AG04450 (cell line): Measurements from ENCODE around the gene EHBP1L1. TPM values are rescaled to one million over a fixed set of nuclear protein-coding genes. Genes with fewer than 3 reads are reported as not detected.

Experiments used
- CTCF ChIA-PET: fragments of 300-600, 350-600 bp; formaldehyde crosslinking; extraction: SDS; loops from one replicate; lab custom pipeline; 2022; ENCODE audit warnings: antibody characterized with exemption, inconsistent platforms; lab: Charles Lee
- POLR2A ChIA-PET: fragments of 350-600 bp; formaldehyde crosslinking; extraction: SDS; loops from one replicate; lab custom pipeline; 2021; ENCODE audit warnings: antibody characterized with exemption, inconsistent platforms; lab: Yijun Ruan, JAX
- DNase-seq: peaks from one replicate; pipeline ENCODE4 v3.0.0-alpha.2; 2011; ENCODE audit warnings: low read depth, low spot score
- H3K27ac ChIP-seq: one replicate; pipeline ENCODE4 v1.5.1; 2012; ENCODE audit warnings: low read depth, low read length, control low read depth
- H3K27me3 ChIP-seq: one replicate; pipeline ENCODE4 v1.6.0; 2012; ENCODE audit warnings: low read length; ENCODE audit not compliant: control insufficient read depth, insufficient read depth
- H3K4me3 ChIP-seq: 2 replicates; pipeline ENCODE4 v1.5.1; 2011; ENCODE audit warnings: mild to moderate bottlenecking, low read depth, low read length, control low read depth
- H3K9me3 ChIP-seq: 2 replicates; pipeline ENCODE4 v1.5.1; 2012; ENCODE audit warnings: low read length; ENCODE audit not compliant: control insufficient read depth, insufficient read depth
- polyA plus RNA-seq: library from polyadenylated mRNA; depleted of rRNA; stranded (reverse); fragments of >200 nt; gene quantifications from 2 replicates; pipeline ENCODE4 v1.2.3, GENCODE V29; 2011
- TF ChIP-seq, protein P1 (sequence below): IDR thresholded peaks from 2 replicates; pipeline ENCODE4 v1.5.1; 2011; ENCODE audit warnings: low read depth, low read length, control low read depth, inconsistent platforms

The EHBP1L1 gene
- polyA plus RNA-seq, 1 experiment, result 11.3 TPM

DNA sequence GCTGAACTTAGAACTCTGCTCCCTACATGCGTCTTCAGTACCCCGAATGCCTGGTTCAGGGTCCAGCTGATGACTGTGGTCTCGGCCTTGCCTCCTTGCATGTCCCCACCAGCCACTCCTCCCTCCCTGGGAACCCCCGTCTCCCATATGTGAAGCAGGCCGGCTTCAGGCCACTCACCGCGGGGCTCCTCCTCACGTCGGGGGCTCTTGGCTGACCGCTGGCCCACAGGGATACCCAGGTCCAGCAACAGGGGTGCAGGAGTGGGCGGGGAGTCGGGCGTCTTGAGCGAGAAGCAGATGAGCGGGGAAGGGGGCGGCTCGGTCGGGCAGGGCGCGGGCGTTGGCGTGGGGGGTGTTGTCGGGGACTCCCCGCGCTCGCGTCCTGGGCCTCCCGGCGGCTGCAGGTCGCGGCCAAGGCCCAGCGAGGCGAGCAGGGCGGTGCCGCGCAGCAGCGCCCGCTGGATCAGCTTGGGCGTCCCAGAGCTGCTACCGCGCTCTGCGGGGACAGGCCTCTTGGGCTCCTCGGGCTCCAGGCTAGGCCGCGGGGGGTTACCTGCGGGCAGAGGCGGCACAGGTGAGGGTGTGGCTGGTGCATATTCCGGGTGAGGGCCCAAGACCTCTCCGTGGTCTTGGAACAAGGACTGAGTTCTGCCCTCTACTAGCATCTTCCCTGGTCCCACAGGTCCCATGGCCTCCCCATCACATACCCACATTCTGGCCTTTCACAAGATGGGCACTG lies 23.5 kb downstream of the EHBP1L1 start:
- Histone ChIP-seq H3K9me3 (no peaks in the 10 kb centered on the region), H3K4me3 (no peak overlapping the region), H3K27me3 (no peaks in the 10 kb centered on the region), H3K27ac (no peak overlapping the region)
- TF ChIP-seq, protein P1, sequence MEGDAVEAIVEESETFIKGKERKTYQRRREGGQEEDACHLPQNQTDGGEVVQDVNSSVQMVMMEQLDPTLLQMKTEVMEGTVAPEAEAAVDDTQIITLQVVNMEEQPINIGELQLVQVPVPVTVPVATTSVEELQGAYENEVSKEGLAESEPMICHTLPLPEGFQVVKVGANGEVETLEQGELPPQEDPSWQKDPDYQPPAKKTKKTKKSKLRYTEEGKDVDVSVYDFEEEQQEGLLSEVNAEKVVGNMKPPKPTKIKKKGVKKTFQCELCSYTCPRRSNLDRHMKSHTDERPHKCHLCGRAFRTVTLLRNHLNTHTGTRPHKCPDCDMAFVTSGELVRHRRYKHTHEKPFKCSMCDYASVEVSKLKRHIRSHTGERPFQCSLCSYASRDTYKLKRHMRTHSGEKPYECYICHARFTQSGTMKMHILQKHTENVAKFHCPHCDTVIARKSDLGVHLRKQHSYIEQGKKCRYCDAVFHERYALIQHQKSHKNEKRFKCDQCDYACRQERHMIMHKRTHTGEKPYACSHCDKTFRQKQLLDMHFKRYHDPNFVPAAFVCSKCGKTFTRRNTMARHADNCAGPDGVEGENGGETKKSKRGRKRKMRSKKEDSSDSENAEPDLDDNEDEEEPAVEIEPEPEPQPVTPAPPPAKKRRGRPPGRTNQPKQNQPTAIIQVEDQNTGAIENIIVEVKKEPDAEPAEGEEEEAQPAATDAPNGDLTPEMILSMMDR, result no peak
- ChIA-PET POLR2A (no interaction called here), CTCF (no interaction called here)
- no peak for DNase-seq

DNA sequence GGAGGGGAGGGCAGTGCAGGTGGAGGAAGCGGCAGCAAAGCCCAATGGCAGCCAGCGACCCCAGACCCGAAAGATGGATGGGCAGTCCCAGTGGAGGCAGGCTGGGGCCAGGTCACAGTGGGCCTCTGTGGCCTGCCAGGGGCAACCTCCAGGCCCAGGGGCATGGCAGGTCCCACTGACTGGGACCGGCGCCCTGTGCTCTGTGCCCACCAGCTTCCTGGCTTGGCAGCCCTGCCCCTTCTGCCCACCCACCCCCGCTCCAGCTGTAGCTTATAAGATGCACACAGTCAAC lies 24.0 kb downstream of the EHBP1L1 start:
- ChIA-PET POLR2A (no interaction called here), CTCF (no interaction called here)
- Histone ChIP-seq H3K4me3 (no peak overlapping the region), H3K27ac (no peak overlapping the region), H3K9me3 (no peaks in the 10 kb centered on the region), H3K27me3 (no peaks in the 10 kb centered on the region)
- DNase-seq, result no peak
- TF ChIP-seq, protein P1, result no peak

DNA sequence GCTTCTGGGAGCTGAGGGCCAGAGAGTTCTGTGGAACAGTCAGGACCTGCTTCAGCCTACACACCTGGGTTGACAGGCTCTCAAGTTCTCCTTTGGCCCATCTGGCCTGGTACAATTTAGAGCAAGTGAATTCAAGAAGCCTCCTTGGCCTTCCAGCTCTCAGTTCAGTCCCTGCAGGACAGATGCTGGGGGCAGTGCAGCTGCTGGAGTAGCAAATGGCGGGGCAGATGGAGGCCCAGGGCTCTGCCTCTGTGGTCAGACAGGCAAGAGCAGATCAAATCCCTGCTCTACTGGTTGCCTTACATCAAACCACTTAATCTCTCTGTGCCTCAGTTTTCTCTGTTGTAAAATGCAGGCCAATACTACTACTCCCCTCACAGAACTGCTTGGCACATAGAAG lies 28.4 kb downstream of the EHBP1L1 start:
- ChIA-PET CTCF (interaction anchor here (0.5 to 4.5 kb wide), 4 partner anchors 11 to 213 kb away, joined by 3 to 28 read pairs (median 4); no protein-coding TSS in a partner anchor), POLR2A (interaction anchor here (0.9 kb wide), 1 partner anchor 9 kb away, joined by 4 read pairs; no protein-coding TSS in a partner anchor)
- DNase-seq, result no peak
- H3K4me3 ChIP-seq, result no peak overlapping the region
- TF ChIP-seq, protein P1, result no peak
- H3K27ac ChIP-seq, result no peak overlapping the region
- no peaks in the 10 kb centered on the region; the same call in 1 of the 2 replicates for H3K9me3 ChIP-seq
- no peaks in the 10 kb centered on the region for H3K27me3 ChIP-seq

DNA sequence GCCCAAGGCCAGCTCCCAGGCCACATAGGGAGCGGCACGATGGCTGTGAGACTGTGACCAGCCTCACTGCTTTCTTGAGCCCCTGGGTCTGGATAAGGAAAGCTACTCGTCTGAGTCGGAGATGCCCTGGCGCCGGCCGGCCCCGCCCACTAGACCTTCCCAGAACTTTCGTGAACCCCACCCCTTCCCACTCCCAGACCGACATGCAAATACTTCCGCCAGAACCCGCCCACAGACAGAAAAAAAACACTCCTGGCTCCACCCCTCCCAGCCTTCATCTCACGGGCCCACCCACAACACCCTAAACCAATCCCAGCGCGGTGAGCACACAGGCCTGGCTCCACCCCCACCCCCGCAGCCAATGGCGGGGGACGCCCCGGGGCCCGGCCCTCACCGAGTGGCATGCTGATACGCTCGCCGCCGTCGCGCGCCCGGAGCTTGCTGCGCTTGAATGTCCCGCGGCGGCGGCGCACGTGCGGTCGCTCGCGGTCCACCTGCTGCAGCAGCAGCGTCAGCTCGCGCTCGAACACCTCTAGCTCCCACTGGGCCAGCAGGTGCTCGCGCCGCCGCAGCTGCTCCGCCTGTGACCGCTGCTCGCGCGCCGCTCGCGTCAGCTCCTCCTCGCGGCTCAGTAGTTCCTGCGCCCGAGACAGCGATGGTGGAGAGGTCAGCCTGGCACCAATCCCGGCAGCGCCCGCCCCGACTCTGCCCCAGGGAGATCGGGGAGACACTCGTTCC lies 31.2 kb downstream of the EHBP1L1 start:
- no peaks in the 10 kb centered on the region; the same call in 1 of the 2 replicates for H3K9me3 ChIP-seq
- peak overlapping the region; percentile 32; the same call in 1 of the 2 replicates for H3K4me3 ChIP-seq
- TF ChIP-seq, protein P1, result no peak
- no peaks in the 10 kb centered on the region for H3K27me3 ChIP-seq
- peak; percentile 82 for DNase-seq
- POLR2A ChIA-PET, result interaction anchor here (0.8 to 1.3 kb wide), 5 partner anchors 9 to 66 kb away, joined by 3 to 6 read pairs (median 3); partner anchors contain the start of genes EHBP1L1, PCNX3 and RELA
- CTCF ChIA-PET, result interaction anchor here (0.6 to 1.3 kb wide), 2 partner anchors 34 to 63 kb away, joined by 4 to 6 read pairs; partner anchors contain the start of gene FAM89B
- peak overlapping the region; percentile 31 for H3K27ac ChIP-seq
